GDM1 (cell line): ENCODE results near the gene RNF214.
"Not testable (repeated sequence)": the region's sequence is repeated elsewhere in the genome, so short reads cannot be mapped to it uniquely, and the experiment has no call there.

Source experiments
- DNase-seq: peaks from one replicate; lab custom pipeline; 2025; lab: John Stamatoyannopoulos, UW

Gene RNF214

DNA sequence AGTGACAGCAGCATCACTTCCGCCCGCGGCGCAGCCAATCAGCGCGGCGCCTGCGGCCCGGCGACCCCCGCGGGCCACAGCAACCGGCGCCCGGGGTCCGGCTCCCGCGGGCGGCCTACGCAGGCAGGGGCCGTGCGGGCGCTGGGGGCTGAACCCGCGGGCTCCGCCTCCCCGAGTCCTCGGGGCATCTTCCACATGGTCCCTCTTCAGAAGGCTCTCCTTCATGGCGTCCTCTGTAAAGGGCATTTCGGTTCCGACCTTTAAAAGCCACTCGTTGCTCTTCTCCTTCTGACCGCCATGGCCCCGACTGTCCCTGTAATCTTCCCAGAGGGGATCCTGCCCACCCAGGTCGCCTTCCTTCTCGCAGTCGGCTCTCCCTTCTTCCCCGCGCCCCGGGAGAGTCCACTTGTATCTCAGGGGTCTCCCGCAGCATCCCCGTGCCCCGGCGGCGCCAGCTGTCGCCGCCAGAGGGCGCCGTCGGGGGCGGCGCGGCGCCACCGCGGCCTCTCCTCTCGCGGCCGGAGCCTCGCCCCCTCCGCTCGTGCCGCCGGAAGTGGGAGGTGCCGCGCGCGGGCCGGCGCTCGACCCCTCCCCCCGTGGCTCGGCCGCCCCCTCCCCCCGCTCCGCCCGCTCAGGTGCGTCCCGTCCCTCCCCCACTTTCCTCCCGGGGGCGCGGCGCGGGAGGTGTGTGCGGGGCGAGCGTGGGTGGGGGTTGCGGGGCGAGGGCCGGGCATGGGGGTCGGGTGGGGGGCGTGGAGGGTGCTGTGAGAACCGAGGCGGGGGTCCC, at the start of gene RNF214:
RNF214 (plus strand) TSS at position 580 of the 787 bp plus-strand sequence. CDS start 1,602 bp downstream, outside the sequence.
- DNase-seq, result peak; percentile 68

DNA sequence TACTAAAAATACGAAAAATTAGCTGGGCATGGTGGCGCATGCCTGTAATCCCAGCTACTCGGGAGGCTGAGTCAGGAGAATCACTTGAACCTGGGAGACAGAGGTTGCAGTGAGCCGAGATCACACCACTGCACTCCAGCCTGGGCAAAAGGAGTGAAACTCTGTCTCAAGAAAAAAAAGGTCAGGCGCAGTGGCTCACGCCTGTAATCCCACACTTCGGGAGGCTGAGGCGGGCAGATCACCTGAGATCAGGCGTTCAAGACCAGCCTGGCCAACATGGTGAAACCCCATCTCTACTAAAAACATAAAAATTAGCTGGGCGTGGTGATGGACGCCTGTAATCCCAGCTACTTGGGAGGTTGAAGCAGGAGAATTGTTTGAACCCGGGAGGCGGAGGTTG, 49.3 kb upstream of the RNF214 start:
- DNase-seq, result not testable (repeated sequence)

DNA sequence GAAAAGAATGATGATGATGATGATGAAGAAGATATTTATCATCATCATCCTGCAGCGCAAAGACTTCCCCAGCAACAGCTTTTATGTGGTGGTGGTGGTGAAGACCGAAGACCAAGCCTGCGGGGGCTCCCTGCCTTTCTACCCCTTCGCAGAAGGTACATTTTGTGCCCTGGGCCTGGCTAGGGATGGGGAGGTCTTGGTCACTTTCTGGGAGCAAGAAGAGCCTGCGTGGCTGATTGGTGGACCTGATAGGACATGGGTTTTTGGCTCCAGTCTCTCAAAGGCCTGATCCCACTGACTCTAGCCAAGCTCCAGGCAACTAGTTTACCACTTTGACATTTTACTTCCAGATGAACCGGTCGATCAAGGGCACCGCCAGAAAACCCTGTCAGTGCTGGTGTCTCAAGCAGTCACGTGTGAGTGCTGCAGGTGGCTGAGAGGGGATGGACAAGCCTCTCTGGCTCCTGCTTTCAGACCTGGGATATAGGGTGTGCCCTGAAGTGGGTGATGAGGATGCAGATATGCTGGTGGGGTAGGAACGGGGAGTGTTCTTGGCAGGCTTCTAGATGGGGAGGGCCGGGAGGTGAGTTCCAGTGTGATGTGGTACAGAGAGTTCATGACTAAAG, 48.6 kb upstream of the RNF214 start:
- no peak for DNase-seq

DNA sequence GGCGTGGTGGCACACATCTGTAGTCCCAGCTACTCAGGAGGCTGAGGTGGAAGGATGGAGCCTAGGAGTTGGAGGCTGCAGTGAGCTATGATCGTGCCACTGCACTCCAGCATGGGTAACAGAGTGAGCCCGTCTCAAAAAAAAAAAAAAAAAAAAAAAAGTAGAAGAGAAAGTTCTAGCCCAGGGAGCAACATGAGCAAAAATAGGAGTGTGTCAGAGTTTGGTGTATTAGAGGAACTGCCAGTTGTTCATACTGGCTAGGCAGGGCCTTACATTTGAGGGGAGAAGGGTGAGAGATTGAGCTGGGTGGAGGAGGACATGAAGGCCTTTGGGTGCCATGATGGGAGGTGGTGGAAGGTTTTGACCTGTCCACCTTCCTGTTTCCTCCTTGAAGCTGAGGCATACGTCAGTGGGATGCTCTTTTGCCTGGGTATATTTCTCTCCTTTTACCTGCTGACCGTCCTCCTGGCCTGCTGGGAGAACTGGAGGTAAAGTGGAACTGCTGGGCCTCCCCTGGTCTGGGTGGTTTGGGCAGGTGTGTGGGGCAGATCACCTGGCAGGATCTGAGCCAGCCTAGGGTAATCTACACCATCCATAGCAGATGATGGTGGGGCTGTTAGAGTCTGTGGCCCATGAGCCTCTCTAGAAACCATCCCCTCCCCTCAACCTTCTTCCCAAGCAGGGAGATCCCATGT, 46.6 kb upstream of the RNF214 start:
- DNase-seq, result no peak

DNA sequence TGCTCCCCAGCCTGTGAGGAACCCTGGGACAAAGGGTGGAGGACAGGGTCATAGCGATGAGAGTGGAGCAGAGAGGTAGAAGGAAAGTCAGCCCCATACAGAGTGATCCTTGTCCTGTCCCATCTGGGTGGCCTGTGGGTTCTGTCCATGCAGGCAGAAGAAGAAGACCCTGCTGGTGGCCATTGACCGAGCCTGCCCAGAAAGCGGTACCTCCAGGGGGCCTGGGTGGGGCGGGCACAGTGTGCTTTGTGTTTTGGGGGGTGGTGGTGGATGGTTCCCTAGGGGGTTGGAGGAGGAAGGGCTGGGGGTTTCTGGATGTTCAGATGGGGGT, 46.1 kb upstream of the RNF214 start:
- no peak for DNase-seq

DNA sequence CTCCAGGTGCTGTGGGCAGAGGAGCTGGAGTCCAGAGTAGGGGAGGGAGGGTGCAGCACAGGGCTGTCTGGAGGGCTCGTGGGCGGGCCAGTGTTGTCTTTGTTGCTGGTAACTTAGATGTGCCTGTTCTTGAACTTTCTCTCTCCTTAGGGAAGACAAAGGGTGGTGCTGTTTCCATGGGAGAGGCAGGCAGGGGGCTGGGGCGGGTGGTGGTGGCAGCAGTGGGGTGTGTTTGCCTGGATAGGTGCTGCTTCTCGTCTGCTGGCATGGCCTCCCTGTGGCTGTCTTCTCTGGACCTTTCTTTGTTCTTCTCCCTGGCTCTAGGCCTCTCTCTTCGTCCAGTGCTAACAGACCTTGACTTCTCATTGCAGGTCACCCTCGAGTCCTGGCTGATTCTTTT, 45.5 kb upstream of the RNF214 start:
- DNase-seq, result no peak

DNA sequence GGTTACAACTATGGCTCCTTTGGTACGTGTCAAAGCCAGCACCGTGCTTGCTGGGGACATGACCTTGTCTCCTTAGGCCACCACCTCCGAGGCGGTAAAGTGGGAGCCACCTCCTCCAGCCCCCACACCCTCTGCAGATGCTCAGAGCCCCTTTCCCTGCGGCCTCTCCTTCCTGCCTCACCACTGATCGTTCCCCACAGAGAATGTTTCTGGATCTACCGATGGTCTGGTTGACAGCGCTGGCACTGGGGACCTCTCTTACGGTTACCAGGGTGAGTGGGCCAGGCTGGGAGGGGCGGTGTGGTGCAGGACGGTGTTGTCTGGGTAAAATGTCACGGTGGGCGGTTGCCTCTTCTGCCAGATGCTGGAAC, 45.1 kb upstream of the RNF214 start:
- DNase-seq, result no peak

DNA sequence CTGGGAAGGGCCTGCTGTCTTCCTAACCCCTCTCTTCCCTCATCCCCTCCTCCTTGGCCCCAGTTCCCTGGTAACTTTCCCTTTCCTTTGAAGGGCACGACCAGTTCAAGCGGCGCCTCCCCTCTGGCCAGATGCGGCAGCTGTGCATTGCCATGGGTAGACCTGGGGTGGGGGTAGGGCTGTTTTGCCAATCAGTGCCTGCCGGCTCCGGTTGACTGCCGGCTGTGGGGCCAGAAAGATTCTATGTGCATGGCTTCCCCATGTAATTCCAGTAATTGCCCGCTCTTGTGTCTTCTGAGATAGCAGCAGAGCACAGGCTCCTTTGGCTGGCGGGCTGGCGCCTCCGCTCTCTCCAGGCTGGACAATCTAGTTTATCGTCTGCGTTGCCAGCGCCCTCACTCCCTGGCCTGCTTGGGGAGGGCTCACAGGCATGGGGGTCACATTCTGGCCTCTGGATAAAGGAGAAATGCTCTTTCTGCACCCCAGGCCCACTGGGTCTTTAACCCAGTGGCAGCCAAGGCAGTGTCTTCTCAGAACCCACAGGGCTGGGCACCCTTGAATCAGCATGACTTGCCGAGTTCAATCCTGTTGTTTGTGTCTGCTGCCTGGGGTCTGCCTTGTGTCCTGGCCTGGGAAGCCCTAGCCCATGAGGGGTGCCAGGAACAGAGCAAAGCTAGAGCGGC, 44.5 kb upstream of the RNF214 start:
- no peak for DNase-seq

DNA sequence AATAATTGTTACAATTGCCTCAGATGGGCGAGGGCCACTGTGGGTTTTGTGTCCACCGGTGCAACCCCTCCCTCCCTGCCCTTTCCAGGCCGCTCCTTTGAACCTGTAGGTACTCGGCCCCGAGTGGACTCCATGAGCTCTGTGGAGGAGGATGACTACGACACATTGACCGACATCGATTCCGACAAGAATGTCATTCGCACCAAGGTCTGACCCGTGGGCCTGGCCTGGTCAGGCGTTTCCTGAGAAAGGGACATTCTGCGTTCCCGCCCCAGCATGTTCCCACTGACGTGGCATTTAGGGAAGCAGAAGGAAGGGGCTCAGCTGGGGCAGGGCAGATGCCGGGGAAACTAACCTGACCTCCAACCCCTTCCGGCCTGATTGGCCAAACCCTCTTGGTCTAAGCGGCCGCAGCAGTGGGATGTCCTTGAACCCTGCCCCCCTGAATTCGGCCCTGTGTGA, 43.8 kb upstream of the RNF214 start:
- no peak for DNase-seq

DNA sequence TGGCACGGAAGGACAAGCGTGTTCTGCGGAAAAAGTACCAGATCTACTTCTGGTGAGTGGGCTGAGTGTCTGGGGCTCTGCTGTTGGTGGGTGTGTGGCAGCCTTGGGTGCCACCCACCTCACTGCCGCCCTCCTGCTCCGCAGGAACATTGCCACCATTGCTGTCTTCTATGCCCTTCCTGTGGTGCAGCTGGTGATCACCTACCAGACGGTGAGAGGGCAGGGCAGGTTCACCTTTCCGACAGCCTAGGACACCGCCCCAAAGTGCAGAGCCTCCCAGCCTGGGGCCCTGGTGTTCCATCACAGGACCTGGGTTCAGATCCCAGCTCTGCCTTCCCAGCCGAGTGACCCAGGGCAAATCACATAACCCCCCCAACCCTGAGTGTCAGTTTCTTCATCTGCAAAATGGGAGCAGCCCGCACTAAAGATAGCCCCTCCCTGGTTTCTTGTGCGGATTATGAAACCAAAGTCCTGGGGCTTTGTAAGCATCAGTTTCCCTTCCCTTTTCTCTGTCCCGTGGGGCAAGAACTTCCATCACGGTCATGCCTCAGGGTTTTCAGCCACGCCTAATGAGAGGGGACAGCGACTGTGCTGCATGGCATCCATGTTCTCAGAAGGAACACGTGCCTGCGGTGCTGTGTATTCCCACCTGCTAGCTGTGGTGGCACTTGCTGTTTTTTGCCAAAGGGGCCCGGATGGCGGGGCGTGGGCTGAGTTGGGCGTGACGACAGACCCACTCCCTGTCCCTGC, 43.1 kb upstream of the RNF214 start:
- no peak for DNase-seq

DNA sequence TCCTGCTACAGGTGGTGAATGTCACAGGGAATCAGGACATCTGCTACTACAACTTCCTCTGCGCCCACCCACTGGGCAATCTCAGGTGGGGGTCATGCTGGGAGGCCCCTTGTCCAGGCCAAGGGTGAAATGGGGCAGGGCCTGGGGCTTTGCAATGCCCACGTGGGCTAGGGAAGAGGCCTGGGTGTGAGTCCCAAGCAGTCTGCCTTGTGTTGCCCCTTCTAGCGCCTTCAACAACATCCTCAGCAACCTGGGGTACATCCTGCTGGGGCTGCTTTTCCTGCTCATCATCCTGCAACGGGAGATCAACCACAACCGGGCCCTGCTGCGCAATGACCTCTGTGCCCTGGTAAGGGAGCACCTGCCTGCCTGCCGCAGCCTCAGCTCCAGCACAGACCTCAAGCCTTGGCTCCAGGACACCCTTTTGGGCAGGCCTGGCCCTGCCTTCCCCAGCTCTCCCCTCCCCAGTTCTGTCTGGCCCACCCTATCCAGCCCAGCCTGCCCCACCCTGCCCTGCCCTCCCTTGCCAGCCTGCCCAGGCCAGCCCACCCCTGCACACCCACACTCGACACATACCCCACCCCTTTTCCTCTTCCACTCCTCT, 42.4 kb upstream of the RNF214 start:
- DNase-seq, result no peak

DNA sequence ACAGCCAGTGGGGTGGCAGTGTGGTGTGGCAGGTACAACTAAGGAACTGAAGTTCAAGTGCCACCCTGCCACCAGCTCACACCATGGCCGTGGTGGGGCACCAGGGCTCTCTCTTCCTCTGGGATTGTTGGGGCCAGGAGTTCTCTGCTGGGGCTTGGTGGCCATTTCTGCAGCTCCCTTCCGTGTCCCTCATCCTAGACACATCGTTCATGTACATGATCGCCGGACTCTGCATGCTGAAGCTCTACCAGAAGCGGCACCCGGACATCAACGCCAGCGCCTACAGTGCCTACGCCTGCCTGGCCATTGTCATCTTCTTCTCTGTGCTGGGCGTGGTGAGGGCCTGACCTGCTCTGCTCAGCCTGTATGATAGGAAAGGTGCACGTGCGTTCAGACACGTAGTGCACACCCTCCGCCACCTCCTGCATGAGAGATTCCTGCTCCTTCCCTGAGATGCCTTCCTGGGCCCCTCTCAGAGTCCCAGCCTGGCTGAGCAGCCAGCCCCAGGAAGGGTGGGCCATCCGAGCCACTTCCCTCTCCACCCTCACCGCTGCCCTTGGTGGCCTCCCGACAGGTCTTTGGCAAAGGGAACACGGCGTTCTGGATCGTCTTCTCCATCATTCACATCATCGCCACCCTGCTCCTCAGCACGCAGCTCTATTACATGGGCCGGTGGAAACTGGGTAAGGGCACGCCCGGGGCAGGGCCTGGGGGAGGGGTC, 40.6 kb upstream of the RNF214 start:
- DNase-seq, result no peak

DNA sequence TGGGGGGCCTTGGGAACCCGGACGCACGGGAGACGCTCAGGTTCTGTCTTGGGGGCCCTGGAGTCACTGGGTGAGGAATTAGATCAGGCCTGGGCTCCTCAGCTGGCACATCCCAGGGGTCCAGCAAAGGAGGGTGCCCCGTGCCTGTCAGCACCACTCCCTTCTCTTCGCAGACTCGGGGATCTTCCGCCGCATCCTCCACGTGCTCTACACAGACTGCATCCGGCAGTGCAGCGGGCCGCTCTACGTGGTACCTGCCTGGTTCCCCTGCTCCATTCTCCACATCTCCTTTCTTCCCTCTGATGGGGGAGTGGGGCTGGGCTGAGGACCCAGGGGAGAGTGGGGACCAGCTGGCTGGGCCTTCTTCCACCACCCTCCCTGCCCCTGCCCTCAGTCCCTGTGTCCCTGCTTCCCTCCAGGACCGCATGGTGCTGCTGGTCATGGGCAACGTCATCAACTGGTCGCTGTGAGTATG, 40.0 kb upstream of the RNF214 start:
- no peak for DNase-seq

DNA sequence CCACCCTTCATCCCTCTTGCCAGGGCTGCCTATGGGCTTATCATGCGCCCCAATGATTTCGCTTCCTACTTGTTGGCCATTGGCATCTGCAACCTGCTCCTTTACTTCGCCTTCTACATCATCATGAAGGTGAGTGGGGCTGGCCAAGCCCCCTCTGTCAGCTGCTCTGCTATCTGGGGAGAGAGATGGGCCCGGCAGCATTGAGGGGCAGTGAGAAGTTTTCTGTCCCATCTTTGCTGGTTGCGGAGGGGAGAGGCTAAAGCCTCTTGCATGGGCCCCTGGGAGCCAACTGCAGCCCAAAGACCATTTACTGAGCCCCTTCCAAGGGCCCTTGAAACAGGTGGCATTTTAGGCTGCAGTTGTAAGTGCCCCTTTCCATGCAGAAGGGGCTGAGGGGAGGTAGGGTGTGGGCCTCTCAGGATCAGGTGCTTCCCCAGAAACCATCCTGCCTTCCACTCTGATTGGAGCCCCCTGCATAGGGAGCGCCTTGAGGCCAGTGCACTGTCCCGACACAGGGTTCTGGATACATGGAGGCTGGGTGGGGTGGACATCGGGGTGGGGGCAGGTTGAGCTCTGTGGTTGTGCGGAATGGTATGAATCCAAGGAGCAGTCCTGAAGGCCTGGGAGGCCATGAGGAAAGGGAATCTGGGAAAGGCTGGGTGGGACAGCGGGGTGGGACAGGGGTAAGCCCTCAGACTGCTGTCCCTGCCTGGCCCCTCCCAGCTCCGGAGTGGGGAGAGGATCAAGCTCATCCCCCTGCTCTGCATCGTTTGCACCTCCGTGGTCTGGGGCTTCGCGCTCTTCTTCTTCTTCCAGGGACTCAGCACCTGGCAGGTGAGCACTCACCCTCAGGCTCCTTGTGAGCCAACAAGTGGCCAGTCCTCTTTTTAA, 39.1 kb upstream of the RNF214 start:
- no peak for DNase-seq

DNA sequence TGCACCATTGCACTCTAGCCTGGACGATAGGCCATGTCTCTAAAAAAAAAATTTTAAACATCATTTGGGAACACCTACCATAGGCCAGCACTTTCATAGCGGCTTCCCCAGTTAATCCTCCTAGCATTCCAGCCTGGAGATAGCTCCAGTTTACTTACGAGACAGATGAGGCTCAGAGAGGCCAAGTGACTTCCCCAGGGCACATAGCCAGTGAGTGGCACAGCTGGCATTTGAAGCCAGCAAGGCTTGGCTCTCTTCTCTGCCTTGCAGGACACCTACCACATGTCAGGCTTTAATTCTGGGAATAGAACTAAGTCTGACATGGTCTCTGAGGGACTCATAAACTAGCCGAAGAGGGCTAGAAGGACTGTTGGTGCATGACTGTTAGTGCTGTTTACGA, 38.2 kb upstream of the RNF214 start:
- DNase-seq, result no peak

DNA sequence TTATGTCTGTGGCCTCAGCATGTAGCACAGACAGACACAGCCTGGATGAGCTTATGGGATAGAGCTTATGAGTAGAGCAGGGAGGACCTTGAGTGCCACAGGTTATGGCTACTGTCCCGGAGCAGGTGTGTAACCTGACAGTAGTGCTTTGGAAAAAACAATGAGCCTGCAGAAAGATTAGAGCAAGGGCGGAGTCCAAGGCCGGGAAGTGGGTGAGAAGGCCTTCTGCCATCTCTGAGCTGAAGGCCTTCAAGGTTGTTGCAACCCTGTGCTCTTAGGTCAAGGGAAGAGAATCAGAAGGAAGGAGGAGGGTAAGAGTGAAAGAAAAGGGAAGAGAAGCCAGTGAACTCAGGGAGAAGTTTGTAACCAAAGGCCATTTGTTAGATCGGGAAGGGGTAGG, 37.2 kb upstream of the RNF214 start:
- no peak for DNase-seq

DNA sequence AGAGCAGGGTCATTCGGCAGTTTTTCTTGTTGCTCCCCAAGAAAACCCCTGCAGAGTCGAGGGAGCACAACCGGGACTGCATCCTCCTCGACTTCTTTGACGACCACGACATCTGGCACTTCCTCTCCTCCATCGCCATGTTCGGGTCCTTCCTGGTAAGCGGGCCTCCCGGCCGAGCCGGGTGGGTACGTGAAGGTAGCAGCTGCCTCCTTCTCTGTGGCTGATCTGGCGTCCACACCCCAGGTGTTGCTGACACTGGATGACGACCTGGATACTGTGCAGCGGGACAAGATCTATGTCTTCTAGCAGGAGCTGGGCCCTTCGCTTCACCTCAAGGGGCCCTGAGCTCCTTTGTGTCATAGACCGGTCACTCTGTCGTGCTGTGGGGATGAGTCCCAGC, 36.7 kb upstream of the RNF214 start:
- DNase-seq, result no peak

DNA sequence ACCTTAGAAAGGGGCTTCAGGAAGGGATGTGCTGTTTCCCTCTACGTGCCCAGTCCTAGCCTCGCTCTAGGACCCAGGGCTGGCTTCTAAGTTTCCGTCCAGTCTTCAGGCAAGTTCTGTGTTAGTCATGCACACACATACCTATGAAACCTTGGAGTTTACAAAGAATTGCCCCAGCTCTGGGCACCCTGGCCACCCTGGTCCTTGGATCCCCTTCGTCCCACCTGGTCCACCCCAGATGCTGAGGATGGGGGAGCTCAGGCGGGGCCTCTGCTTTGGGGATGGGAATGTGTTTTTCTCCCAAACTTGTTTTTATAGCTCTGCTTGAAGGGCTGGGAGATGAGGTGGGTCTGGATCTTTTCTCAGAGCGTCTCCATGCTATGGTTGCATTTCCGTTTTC, 35.5 kb upstream of the RNF214 start:
- no peak for DNase-seq
